HuH-7 (cell line): ENCODE results near the gene COMMD10.
A peak's percentile ranks its signal among the peaks of the same experiment; 100 is the strongest.
"Not testable (repeated sequence)": the region's sequence is repeated elsewhere in the genome, so short reads cannot be mapped to it uniquely, and the experiment has no call there.

Experiments
- DNase-seq: peaks from one replicate; pipeline ENCODE4 v3.0.0; 2011; ENCODE audit warnings: low spot score

Gene COMMD10

DNA sequence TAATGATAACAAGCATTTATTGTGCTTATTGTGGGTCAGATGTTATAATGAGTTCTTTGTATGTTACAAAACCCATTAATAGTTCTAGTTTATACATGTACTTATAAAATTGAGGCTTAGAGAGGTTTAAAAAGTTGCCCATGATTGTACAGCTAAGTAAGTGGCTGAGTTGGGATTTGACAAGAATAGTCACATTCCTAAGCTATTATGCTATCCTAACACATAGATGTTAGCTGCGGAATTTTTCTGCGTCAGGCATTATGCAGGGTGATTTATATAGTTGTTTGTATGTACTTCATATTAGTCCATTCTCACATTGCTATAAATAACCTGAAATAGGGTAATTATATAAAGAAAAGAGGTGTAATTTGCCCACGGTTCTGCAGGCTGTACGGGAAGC is 12.5 kb downstream of the COMMD10 start:
- no peak for DNase-seq

DNA sequence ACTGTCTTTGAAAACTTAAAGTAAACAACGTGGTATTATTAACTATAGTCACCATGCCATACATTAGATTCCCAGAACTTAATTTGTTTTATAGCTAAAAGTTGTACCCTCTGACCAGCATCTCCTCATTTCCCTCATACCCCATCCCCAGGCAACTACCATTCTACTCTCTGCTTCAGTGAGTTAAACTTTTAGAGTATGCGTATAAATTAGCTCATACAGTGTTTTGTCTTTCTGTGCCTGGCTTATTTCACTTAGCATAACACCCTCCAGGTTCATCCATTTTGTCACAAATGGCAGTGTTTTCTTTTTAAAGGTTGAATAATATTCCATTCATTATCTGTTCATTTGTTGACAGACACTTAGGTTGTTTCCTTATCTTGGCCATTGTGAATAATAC is 14.2 kb downstream of the COMMD10 start:
- no peak for DNase-seq

DNA sequence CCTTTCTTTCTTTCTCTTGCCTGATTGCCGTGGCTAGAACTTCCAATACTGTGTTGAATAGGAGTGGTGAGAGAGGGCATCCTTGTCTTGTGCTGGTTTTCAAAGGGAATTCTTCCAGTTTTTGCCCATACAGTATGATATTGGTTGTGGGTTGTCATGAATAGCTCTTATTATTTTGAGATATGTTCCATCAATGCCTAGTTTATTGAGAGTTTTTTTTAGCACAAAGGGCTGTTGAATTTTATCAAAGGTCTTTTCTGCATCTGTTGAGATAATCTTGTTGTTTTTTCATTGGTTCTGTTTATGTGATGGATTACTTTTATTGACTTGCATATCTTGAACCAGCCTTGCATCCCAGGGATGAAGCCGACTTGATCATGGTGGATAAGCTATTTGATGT is 20.1 kb downstream of the COMMD10 start:
- not testable (repeated sequence) for DNase-seq

DNA sequence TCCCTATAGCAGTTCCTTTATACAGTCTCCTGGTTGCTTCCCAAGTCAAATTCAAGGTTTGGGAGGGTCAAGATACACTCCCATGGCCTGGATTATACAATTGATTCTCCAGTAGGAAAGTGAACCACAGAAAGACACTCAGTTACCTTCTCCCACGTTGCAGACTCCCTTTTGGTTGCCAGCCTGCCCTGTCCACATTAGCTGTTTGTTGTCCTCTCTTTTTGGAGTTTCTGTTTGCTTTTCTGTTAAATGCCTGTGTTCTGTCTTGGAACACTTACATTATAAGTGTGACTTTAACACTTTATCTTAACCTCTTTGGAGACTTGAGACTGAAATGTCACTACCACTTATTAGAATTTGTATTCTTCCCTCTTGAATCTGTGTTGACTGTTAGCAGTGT is 30.3 kb downstream of the COMMD10 start:
- DNase-seq: no peak

DNA sequence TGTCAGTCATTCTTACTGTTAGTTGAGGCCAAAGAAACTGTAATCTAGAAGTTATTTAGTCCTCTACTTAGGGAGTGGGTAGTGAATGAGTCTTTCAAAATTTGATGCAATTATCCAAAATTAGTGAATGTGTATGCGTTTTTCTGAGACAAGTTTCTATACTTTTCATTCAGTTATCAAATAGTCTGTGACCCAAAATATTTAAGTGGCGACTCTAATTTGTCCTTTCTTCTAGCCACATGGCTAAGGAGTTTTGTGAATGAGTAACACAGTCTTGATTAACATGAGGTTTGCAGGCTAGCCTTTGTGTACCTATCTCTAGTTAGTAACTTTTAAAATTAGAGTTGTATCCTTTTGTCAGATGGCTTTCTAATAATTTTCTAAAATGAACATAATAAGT is 45.6 kb downstream of the COMMD10 start:
- no peak for DNase-seq

DNA sequence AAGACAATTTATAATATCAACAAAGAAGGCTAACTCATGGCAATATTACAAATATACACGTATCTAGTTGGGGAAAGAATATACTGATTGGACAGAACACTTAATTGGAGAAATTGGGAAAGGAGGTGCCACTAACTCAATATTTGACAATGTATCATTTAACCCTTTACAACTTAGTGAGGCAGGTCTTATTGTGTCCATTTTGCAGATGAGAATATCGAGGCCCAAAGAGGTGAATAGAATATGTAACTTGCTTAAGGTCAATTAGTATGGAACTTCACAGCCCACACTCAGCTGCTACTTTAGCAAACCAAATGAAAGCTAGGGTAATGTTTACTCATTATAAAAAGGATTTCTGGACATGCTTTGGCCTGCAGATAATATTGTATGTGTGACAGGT is 46.2 kb downstream of the COMMD10 start:
- no peak for DNase-seq

DNA sequence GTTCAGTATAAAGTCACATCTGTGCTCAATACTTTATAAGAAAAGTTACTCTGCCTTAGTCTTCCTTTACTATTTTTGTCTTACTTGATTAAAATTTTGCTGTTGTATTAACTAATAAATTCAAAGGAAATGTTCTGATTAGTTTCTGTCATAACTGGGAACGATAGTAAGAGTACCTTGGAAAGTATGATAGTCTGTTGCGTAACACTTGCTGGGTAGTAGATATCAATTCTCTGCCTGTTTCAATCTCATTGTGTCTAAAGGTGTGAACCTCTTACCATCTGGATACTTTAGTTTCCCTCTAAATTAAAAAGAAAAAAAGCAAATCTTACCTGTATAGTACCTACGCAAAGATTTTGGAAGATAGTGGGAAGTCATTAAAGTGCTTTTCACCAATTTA is 48.5 kb downstream of the COMMD10 start:
- DNase-seq: no peak

DNA sequence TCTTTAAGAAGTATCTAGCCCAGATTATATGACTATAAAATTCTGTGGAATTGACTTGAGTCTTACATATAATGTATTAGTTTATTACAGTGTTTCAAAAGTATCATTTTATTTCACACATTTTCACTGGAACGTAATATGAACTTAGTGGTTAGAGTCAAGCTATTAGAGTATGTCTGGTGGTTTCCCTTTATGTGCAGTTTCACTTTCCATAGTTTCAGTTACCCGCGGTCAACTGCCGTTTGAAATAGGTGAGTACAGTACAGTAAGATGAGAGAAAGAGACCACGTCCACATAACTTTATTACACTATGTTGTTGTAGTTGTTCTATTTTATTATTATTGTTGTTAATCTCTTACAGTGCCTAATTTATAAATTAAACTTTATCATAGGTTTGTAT is 50.5 kb downstream of the COMMD10 start:
- no peak for DNase-seq

DNA sequence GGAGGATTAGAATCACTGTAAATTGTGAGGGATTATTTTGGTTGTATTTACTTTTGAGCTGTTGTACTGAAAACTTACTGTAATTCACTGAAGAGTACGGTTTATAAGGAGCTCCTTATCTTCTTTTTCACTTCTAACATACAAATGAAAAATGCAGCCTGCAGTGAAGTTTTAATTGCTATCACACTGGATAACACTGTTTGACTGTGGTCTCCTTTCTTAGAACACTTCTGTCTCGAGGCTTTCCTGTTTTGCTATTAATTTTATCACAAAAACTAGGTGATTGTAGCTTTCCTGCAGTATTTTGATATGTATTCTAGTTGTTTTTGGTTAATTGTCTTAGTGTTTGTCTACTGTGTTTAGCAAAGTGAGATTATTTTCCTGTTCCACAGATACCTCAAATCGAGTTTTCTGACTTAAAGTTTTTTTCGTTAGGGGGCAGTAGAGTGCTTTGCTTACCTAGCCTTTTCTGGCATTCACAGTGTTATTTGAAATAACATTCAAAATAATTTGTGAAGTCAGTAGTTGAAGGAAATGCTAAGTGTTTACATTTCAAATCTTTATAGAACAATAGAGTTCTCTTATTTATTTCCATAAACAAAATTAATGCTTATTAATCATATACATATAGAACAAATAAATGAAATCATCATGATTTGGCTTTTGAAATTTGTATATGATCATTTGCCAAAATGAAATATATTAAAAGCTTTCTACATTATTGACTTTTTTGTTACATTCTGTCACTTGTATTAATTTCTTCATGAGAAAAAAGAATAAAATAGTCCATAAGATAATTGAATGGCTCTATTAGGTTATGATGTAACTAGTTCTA is 52.9 kb downstream of the COMMD10 start:
- peak; percentile 13 for DNase-seq

DNA sequence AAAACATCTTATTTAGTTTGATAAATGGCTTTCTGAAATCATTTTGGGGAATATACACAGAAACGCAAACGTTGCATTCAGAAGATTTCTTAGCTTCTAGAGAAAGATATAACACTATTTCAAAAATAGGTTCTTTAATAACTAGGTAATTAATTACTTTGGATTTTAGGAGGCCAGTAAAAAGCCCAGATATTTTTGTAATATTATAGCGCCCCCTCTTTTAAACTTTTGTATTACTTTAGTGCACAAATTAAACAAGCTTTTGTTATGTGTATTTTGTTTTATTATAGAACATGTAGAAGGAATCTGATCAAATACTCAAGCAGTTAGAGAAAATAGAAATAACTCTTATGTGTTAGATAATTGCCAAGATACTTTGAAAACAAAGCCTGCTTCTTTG is 57.7 kb downstream of the COMMD10 start:
- no peak for DNase-seq

DNA sequence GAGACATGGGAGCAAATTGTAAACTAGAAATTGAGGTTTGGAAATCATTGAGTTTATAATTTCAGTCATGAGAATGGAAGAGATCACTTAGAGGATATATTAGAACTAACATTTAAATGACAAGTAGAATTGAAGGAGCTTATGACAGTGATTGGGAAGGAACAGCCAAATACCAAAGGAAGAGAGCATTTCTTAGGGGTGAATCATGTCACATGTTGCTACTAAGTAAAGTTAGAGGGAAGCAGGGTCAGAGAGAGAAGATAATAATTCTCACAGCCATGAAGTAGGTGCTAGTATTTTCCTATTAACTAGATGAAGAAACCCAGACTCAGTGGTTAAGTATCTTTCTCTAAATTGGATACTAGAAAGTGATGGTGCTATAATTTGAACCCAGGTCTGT is 59.3 kb downstream of the COMMD10 start:
- DNase-seq: no peak

DNA sequence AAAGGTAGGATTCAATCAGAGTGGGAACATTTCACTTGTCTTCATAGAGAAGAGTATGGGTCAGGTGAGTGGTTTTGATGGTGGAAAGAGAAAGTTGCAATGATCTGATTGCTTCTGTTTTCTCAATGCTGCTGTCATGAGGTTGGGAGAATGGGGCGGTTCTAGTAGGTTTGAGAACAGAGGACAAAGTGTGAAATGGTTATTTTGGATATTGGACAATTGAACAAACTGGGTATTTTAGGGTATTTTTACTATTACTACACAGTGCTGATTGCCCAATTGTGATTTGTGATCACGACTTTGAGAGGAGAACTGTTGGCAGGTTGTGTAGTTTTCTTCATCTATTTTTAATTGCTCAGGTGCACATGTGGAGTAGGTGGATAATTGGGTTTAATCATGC is 60.2 kb downstream of the COMMD10 start:
- DNase-seq: no peak

DNA sequence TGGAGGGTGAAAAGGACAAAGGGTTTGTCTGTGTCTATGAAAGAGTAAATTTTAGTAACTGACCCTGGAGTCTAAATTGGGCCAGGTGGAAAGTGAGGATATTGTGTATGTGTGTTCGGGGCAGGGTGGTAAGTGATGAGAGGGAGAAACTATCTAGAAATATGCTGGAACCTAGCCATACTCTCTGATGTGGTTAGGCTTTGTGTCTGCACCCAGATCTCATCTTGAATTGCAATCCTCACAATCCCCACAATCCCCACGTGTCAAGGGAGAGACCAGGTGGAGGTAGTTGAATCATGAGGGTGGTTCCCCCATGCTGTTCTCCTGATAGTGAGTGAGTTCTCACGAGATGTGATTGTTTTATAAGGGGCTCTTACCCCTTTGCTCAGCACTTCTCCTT is 60.6 kb downstream of the COMMD10 start:
- DNase-seq: no peak

DNA sequence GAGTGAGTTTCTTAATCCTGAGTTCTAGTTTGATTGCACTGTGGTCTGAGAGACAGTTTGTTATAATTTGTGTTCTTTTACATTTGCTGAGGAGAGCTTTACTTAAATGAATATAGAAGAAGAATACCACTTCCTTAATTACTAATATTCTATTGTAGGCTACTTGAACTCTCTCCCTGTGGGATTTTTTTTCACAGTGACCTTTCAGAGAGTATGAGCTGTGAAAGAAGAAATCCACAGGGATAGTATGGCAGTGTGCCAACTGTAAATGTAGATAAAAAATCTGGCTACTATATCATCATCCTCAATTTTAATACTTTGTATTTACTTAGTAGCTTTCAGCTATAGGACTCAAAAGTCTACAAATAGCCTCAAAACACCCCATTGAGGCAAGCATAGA is 67.3 kb downstream of the COMMD10 start:
- DNase-seq: no peak

DNA sequence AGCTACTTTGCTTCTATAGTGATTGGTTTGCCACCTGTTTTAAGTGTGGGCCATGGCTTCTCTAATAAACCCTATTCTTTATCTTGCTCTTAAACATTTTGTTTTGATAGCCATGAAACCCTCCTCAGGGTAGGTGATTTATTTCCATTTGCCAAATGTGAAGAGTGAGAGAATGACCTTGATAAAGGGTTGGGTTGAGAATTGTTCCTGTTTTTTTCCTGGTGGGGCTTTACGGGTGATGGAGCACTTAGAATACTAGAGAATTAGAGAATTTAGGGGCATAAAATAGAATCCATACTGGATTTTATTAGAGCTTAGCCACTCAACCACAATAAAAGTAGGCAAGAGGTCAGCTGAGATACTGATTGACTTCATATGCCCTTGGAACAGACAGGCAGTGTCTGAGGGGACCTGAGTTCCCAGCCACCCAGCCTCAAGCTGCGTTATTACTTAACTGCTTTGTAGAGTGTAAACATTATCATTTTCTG is 68.9 kb downstream of the COMMD10 start:
- peak; percentile 24 for DNase-seq

DNA sequence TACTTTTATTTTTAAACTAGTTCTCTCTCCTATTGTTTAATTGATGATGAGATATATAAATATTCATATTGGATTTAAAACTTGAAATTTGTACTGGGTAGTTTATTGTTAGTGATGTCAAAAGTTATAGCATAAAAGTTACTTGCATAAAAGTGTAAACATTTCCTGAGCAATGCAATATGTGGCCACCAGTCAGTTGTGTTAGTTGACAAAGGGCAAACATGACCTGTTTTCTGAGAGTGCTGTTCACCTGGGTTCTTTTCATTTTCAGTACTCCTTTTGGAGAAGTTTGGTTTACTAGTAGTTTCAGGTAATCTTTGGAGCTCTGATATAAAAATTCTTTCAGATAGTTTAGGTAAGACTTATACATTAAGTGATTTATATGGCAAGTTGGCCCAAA is 69.4 kb downstream of the COMMD10 start:
- DNase-seq: peak; percentile 8

DNA sequence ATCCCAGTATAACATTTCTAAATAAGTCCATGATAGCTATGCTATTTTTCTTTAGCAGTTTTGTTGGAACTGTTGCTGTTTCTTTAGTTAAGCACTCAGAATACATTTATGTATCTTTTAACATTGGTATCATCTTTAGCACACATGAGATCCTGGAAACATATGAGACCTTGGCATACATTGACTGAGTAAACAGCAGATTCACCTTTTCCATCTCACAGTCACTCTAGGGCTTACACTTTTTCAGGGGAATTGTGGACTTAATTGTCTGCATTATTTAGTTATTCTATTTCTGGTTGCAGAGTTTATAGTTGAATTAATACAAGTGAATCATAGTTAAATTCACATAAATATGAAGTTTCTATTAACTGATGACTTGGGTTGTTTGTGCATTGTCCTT is 70.1 kb downstream of the COMMD10 start:
- no peak for DNase-seq

DNA sequence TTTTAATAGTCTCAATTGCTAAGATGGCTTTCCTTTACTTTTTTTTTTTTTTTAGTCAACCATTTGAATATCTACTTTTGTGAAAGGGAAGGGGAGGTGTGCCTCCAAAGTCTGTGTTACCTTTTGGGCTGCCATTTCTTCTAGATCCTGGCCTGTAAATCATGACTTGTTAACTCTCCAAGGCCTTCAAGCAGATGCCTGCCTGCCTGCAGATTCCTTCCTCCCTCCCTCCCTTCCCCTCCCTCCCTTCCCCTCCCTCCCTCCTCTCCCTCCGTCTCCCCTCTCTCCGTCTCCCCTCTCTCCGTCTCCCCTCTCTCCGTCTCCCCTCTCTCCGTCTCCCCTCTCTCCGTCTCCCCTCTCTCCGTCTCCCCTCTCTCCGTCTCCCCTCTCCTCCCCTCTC is 73.1 kb downstream of the COMMD10 start:
- no peak for DNase-seq

DNA sequence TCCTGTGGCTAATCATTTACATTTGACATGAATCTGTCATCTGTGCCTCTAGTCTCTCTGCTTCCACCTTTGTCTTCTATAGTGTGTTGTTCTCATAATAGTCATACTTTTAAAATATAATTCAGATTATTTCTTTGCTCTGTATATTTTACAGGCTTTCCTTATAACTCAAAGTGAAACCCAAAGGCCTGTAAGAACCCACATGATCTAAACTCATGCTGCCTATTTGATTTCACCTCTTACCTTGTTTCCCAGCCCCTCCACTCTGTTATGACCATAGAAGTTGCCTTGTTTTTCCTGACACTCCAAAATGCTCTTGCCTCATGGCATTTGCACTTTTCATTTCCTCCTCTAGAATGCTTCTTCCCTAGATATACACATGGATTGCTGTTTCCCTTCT is 74.2 kb downstream of the COMMD10 start:
- DNase-seq: no peak

DNA sequence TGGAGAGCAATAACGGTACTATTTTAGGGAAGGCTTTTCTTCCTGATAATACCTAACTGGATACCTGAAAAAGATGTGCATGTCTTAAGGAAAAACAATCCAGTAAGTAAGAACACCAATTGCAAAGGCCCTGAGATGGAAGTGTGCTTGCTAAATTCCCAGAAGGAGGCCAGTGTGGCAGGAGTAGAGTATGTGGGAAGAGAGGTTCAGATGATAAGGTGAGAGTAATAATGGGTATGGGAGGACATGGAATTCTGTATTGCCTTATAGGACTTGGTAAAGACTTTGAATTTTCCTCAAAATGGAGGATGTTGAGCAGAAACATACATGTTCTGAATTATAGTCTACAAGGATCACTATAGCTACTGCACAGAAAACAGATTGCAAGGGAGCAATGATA is 89.3 kb downstream of the COMMD10 start:
- no peak for DNase-seq

DNA sequence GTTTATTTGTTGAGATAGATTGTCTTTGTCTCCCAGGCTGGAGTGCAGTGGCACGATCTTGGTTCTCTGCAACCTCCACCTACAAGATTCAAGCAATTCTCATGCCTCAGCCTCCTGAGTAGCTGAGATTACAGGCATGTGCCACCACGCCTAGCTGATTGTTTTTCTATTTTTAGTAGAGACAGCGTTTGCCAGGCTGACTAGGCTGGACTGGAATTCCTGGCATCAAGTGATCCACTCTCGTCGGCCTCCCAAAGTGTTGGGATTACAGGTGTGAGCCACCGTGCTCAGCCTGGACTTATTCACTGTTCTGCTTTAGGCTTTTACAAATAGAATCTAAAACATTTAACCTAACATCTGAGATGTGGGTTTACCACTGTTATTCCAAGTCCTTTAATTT is 91.3 kb downstream of the COMMD10 start:
- no peak for DNase-seq

DNA sequence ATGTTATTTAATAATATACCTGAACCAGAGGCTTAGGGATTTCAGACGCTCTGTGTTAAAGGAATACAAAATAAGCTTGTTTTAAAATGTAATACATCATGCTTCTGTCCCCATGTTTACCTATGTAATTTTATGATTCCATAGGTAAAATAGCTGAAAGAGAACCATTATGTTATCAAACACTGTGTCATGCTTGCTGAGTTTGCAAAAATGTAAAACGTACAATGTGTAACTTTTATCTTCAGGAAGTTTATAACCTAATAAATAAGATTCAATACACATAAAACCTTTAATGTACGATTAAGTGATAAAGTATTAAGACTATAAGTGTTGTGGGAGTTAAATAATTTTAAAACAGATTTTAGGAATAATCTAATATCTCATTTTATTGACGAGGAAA is 94.1 kb downstream of the COMMD10 start:
- DNase-seq: no peak

DNA sequence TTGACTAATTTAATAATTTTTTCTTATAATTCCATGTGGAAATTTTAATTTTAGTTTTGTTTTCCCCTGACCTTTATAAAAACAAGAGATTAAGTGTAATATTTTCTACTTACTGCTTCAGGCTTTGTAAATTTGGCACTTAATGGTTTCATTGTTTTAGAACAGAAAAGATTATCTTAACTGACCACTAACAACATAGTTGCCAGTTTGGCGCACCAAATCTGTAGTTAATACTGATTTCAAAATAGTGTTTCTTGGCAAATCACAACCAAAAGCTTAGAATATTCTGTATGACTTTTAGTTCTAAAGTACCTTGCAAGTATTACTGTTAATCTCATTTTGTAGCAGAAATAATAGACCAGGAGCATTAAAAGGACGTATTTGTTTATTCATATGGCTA is 124.3 kb downstream of the COMMD10 start:
- DNase-seq: no peak

DNA sequence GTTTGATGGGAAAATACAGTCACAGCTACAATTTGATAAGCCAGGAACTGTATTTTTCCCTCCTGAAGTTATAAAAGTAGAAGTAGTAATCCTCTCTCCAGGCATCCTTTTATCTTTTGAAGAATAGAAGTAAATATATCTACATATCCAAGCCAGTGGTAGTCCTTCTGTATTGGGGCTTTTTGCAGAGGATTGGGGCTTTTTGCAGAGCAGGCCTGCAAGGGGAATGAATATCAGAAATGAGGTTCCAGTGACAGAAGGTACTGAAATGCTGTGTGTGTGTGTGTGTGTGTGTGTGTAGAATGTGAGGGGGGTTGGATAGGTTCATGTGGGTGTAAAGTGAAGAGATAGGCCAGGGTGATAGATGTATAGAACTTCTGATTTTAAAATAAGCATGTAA is 127.4 kb downstream of the COMMD10 start:
- DNase-seq: no peak
